GM10248 (cell line): ENCODE data around the gene ZNF3.
A peak's percentile ranks its signal among the peaks of the same experiment; 100 is the strongest.

Experiments used
- CTCF ChIA-PET: fragments of 300-600 bp; sonication (Branson Sonifier 250); formaldehyde crosslinking; extraction: SDS; loops from one replicate; lab custom pipeline; 2021; ENCODE audit warnings: antibody characterized with exemption; lab: Yijun Ruan, JAX
- POLR2A ChIA-PET: fragments of 350-650 bp; sonication (Branson Sonifier 250); formaldehyde crosslinking; extraction: SDS; loops from one replicate; lab custom pipeline; 2020; ENCODE audit warnings: antibody characterized with exemption; lab: Yijun Ruan, JAX
- DNase-seq: peaks from one replicate; pipeline ENCODE4 v3.0.0; 2012; ENCODE audit errors: extremely low spot score
- TF ChIP-seq, protein P1 (sequence below): IDR thresholded peaks from 2 replicates; pipeline ENCODE4 v1.5.1; 2012; ENCODE audit warnings: mild to moderate bottlenecking, low read depth; ENCODE audit errors: extremely low read depth, missing control alignments, control extremely low read depth

The ZNF3 gene

DNA sequence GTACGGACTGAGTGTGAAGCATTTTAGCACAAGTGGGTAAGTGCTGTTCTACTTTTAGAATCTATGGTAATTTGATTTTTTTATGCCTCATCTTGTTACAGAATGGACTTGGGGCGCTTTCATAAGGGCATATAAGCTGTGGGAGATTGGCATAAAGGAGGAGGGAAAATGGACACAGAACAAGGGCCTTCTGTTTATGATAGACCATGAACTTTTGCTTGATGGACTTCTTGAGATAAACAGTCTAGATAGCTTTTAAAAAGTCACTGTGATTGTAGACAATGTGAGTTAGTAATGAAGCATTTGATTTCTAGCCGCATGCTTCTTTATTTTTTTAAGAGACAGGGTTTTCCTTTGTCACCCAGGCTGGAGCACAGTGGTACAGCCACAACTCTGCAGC is 29.9 kb downstream of the ZNF3 start:
- CTCF ChIA-PET = interaction anchor here (1.3 to 3.2 kb wide), 6 partner anchors 12 to 133 kb away, joined by 3 to 22 read pairs (median 6); no protein-coding TSS in a partner anchor
- TF ChIP-seq, protein P1, sequence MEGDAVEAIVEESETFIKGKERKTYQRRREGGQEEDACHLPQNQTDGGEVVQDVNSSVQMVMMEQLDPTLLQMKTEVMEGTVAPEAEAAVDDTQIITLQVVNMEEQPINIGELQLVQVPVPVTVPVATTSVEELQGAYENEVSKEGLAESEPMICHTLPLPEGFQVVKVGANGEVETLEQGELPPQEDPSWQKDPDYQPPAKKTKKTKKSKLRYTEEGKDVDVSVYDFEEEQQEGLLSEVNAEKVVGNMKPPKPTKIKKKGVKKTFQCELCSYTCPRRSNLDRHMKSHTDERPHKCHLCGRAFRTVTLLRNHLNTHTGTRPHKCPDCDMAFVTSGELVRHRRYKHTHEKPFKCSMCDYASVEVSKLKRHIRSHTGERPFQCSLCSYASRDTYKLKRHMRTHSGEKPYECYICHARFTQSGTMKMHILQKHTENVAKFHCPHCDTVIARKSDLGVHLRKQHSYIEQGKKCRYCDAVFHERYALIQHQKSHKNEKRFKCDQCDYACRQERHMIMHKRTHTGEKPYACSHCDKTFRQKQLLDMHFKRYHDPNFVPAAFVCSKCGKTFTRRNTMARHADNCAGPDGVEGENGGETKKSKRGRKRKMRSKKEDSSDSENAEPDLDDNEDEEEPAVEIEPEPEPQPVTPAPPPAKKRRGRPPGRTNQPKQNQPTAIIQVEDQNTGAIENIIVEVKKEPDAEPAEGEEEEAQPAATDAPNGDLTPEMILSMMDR = no peak
- no peak for DNase-seq
- POLR2A ChIA-PET = no interaction called here

DNA sequence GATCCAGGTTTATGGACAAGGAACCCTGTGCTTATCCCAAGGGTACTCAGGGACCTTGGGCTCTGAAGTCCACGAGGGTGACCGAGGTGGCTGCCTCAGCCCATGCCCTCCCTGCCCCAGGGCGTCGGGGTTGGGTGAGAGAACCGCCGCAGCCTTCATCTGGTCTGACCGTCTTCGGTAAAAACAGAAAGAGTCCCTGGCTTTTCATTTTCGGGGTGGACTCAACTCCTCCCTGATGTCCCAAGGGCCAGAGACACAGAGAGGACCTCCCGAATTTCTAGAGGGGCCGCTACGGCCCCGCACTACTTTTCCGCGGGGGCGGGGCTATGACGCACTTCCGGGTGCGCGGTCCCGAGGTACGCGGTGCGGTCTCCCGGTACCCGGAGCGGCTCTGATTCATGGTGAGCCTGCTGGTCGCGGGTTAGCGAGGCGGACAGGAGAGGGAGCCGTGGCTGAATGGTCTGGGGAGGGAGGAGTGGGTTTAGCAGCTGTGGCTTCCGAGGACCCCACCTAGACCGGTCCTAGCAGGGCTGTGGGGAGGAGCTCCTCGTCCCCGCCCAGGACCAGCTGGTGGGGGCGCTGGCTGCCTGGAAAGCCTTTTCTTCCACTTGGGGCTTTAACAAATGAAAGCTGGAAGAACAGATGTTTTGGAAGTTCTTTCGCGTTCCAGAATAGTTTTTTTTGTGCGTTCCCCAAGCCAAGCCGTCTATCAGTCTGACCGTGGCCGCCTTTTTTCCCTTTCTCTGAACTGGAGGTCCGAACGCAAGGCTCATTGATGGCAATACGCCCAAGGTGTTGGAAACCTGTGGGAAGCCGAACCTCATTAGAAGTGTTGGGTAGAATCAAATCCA is 31.9 kb downstream of the ZNF3 start, which contains the start of gene ZSCAN21:
Gene ZSCAN21 (plus strand): TSS at position 334 of the 851 bp plus-strand sequence. CDS start 7,233 bp downstream, outside the sequence.
- ChIA-PET CTCF (interaction anchor here (0.9 to 2.0 kb wide), 9 partner anchors 9 to 168 kb away, joined by 3 to 7 read pairs (median 4); partner anchors contain the start of gene ZNF3), POLR2A (interaction anchor here (1.0 kb wide), 2 partner anchors 10 to 30 kb away, joined by 3 to 4 read pairs; no protein-coding TSS in a partner anchor)
- DNase-seq = peak; percentile 91
- TF ChIP-seq, protein P1 = peak; percentile 32

DNA sequence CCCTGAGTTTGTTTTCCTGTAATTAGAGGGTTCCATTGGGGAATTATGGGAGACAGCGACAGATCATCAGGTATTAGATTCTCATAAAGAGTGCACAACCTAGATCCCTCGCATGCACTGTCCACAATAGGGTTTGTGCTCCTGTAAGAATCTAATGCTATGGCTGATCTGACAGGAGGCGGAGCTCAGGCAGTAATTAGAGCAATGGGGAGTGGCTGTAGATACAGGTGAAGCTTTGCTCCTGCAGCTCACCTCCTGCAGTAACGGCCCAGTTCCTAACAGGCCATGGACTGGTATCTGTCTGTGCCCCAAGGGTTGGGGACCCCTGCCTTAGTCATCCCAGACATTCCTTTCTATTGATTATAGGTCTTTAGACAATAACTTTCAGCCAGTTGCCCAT is 32.8 kb downstream of the ZNF3 start:
- POLR2A ChIA-PET = no interaction called here
- CTCF ChIA-PET = interaction anchor here (1.2 to 1.8 kb wide), 3 partner anchors 10 to 26 kb away, joined by 4 to 7 read pairs (median 5); no protein-coding TSS in a partner anchor
- DNase-seq = no peak
- TF ChIP-seq, protein P1 = no peak

DNA sequence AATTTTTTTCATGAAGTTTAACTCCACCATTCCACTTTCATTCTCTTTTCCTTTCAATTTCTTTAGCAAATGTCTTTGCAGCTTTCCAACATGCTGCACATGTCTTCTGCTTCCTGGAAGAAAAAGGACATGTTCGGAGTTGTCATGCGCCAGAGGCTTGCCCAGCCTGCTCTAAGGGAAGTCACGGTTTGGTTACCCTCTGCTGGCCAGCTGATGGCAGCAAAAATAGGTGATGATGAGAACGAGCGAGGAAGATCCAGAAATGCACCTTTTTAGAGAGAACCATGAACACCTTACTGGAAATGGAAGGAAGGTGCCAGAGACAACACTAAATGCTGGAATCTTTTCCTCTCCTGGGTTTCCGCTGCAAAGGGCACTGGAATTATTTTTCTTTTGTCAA is 36.8 kb downstream of the ZNF3 start:
- POLR2A ChIA-PET = interaction anchor here (0.5 kb wide), 1 partner anchor 29 kb away, joined by 4 read pairs; the partner anchor contains the start of gene ZKSCAN1
- TF ChIP-seq, protein P1 = peak; percentile 20
- CTCF ChIA-PET = no interaction called here
- DNase-seq = peak; percentile 39

DNA sequence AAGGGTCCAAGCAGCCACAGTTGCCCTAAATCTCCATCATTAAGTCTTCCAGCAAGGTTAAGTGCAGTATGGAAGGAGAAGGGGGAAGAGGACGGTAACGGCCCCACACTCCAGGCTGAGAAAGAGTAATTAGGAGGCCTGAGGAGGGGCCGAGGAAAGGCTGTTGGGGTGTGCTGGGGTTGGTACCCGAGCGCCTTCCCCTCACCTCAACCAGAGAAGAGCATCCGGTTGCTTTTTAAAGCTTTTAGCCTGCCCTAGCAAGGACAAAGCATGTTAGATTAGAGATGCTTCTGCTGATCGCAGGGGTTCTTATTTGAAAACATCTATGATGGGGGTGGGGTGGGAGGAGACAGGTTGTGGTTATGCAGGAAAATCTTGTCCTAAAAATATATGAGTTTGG is 40.9 kb downstream of the ZNF3 start:
- POLR2A ChIA-PET = no interaction called here
- TF ChIP-seq, protein P1 = no peak
- CTCF ChIA-PET = no interaction called here
- no peak for DNase-seq

DNA sequence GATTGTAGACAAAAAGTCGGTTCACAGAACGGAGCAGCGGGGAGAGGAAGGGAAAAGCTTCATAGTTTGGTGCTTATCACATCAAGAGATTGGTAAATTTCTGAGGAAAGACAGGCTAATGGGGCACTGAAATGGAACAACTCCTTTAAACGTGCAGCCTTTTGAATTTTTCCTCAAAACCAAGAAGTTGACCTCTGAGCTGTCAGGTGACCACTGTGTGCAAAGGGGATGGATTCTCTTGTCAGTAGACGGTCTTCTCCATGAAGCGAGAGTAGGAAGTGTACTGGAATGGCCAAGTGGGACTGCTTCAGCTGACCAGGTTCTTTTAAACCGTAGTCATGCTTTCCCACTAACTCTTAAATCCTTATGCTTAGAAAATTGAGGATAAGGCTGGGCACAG is 43.2 kb downstream of the ZNF3 start:
- CTCF ChIA-PET = no interaction called here
- TF ChIP-seq, protein P1 = no peak
- DNase-seq = no peak
- POLR2A ChIA-PET = no interaction called here
